GM10266 (cell line): ENCODE results near the gene PRMT3.
"Not testable (repeated sequence)": the region's sequence is repeated elsewhere in the genome, so short reads cannot be mapped to it uniquely, and the experiment has no call there.

Experiments
- DNase-seq: peaks from one replicate; pipeline ENCODE4 v3.0.0; 2012; ENCODE audit errors: extremely low spot score
- CTCF ChIP-seq: IDR thresholded peaks from 2 replicates; pipeline ENCODE4 v1.5.1; 2012; ENCODE audit warnings: mild to moderate bottlenecking, low read depth; ENCODE audit not compliant: control insufficient read depth, insufficient read depth; ENCODE audit errors: missing control alignments

Gene PRMT3

GRCh38 chr11:20457934-20458680, 70.6 kb downstream of the PRMT3 start:
- DNase-seq: no peak
- TF ChIP-seq CTCF: no peak

- DNase-seq: no peak
- TF ChIP-seq CTCF: no peak
Observed at GRCh38 chr11:20458905-20459632, 71.6 kb downstream of the PRMT3 start.

GRCh38 chr11:20459865-20460264, 72.3 kb downstream of the PRMT3 start:
- no peak for DNase-seq
- TF ChIP-seq CTCF: no peak

GRCh38 chr11:20464518-20464917, 77.0 kb downstream of the PRMT3 start:
- no peak for DNase-seq
- TF ChIP-seq CTCF: no peak

- no peak for DNase-seq
- TF ChIP-seq CTCF: no peak
Observed at GRCh38 chr11:20467487-20468185, 80.1 kb downstream of the PRMT3 start.

- DNase-seq: no peak
Observed at GRCh38 chr11:20470348-20470747, 82.8 kb downstream of the PRMT3 start.

GRCh38 chr11:20471929-20472328, 84.4 kb downstream of the PRMT3 start:
- not testable (repeated sequence) for DNase-seq

More at GRCh38 chr11:20470348-20470747, 82.8 kb downstream of the PRMT3 start:
- no peak for TF ChIP-seq CTCF
